Activated CD8-positive, alpha-beta memory T cell treated with anti-CD3 and anti-CD28 coated beads, Interleukin-2, amount 50 U/mL, for 1 hour (primary cell): Measurements from ENCODE around the gene FZD10.

Experiments
- DNase-seq: peaks from one replicate; pipeline ENCODE4 v3.0.0-alpha.2; 2020; ENCODE audit errors: extremely low read depth

Gene FZD10

DNA sequence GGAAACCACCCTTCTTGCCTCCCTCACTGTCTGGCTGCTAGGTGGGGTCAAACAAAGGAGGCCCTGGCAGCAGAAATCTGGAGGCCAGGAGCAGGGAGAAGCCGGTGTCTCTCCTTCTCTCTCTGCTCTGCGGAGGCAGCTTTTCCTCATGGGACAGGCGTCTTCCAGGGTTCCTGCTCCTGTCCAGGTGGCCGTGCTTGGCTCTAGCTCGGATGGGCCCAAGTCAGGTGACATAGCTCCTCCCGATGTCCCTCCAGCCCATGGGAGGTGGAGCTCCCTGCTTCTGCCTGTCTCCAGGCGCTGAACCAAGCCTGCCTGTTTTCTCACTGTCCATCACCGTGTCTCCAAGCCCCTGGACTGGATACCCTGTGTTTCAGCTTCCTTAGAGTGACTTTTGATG is 30.5 kb upstream of the FZD10 start:
- no peak for DNase-seq

DNA sequence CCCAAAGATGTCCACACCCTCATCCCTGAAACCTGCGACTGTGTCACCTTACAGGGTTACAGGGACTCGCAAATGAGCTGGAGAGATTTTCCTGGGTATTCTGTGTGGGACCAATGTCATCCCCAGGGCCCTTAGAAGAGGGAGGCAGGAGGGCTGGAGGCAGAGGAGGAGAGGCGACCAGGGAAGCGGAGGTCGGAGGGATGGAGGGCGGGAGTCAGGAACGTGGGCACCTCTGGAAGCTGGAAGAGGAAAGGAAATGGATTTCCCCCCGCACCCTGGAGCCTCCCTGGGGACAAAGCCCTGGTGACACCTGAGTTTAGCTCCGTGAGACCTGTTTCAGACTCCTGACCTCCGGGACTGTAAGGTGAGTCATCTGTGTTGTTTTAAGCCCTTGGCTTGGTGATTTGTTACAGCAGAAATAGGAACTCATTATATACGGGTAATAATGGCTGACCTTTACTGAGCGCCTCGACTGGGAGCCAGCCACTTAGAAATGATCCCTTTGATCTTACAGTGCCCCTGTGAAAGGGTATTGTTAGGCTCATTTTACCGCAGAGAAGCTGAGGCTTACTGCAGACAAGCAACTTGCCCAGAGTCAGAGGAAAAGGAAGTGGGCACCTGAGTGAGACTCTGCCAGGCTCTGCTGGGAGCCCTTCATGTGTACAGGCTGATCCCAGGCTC is 29.3 kb upstream of the FZD10 start:
- no peak for DNase-seq

- no peak for DNase-seq
Observed at GRCh38 chr12:130133851-130134562, 28.3 kb upstream of the FZD10 start.

DNA sequence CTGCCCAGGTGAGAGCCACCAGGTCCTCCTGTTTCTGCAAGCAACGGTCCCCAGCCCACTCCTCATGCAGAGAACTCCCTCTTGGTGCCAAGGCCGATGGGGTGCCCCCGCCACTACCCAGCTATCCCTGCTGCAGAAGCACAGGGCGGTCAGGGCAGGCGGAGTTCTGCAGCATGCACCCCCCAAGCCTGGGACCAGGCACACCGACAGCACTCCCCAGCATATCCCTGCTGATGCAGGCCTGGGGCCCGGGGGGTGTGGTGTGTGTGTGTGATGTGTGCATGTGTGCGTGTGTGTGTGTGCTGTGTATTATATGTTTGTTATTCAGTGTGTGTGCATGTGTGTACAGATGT is 27.7 kb upstream of the FZD10 start:
- no peak for DNase-seq

GRCh38 chr12:130136509-130137039 is 25.7 kb upstream of the FZD10 start:
- no peak for DNase-seq

GRCh38 chr12:130137040-130138018 is 24.9 kb upstream of the FZD10 start:
- DNase-seq, result no peak

GRCh38 chr12:130138478-130138877 is 23.8 kb upstream of the FZD10 start:
- DNase-seq, result no peak

- no peak for DNase-seq
Observed at GRCh38 chr12:130139567-130140421, 22.5 kb upstream of the FZD10 start.

GRCh38 chr12:130141105-130141504 is 21.2 kb upstream of the FZD10 start:
- no peak for DNase-seq

DNA sequence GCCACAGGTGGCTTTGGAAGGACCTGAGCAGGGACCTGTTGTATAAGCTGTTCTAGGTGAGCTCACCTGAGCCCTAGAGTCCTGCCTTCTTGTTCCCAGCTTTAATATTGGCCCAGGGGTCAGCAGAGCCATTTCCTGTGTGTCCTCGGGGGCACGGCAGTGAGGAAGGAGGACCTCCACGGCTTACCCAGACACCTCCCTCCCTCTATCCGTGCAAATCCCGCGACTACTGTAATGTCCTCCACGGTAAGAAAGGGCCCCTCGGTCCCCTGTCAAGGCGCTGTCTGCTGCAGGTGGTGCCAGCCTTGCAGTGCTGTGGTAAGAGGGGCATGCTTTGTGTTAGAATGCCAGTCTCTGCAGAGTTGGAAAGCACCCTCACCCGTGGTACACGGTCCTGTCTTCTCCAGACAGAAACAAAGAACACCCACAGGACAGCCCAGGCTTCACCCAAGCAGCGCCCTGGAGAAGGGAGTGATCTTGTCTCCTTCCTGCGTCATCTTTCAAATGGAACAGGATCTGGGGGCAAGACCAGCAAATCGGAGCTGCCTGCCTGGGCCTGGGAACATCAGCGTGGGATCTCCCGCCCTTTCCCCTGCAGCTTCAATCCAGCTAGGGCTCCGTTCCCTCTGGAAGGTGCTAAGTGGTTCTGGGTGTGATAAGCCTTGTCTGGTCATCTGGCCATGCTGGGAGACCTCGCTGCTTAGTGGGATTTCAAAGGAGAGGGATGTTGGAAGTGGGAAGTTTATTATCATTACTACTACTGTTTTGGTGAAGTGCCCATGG is 20.2 kb upstream of the FZD10 start:
- no peak for DNase-seq

DNA sequence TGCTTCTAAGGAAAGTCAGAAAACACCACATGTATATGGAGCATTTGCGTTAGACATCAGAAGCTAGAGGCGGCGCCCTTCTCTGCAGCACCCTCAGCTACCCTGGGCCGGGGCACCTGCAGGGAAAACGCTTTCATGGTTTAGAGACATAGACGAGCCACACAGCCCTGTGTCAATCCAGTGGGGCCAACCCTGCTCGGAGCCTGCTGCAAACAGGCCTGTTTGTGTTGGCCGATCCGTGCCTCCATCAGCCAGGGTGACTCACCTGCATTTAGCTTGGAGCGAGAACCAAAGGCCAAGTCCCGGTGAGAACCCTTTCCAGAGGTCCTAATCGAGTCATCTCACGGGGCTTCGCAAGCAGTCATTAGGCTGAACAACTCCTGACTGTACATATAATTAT is 19.5 kb upstream of the FZD10 start:
- DNase-seq, result no peak

DNA sequence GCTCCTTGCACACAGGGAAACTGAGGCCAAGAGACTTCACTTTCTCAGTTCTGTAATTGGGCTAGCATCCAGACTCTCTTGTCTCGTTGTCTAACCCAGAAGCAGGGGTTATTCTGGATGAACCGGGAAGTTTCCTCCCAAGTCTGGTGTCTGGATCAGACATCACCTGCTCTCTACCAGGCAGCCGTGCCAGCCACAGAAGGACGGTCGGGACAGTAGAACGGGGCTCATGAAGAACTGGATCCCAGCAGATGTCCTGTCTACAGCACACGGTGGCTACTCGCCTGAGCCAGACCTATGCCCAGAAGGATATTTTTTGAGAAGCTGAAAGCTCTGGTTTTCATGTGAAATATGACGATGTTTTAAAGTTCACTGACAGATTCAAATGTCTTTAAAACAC is 19.1 kb upstream of the FZD10 start:
- DNase-seq, result no peak

- DNase-seq, result no peak
Observed at GRCh38 chr12:130144256-130144655, 18.0 kb upstream of the FZD10 start.

DNA sequence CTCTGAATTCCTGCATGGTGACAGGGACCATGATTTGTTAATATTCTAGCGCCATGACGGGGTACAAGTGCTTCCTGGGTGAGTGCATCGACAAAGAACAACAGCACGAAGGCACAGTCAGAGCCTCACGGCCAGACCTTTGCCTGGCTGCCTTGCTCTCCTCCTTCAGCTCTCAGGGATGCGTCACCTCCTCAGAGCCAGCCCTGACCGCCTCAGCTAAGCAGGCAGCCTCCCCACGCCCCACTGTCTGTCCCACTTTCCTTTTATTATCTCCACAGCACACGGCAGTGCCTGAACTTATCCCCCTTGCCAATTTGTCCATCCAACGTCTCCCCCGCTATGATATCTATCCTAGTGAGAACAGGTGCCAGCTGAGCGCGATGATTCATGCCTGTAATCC is 16.5 kb upstream of the FZD10 start:
- no peak for DNase-seq

- no peak for DNase-seq
Observed at GRCh38 chr12:130146176-130146931, 15.9 kb upstream of the FZD10 start.

DNA sequence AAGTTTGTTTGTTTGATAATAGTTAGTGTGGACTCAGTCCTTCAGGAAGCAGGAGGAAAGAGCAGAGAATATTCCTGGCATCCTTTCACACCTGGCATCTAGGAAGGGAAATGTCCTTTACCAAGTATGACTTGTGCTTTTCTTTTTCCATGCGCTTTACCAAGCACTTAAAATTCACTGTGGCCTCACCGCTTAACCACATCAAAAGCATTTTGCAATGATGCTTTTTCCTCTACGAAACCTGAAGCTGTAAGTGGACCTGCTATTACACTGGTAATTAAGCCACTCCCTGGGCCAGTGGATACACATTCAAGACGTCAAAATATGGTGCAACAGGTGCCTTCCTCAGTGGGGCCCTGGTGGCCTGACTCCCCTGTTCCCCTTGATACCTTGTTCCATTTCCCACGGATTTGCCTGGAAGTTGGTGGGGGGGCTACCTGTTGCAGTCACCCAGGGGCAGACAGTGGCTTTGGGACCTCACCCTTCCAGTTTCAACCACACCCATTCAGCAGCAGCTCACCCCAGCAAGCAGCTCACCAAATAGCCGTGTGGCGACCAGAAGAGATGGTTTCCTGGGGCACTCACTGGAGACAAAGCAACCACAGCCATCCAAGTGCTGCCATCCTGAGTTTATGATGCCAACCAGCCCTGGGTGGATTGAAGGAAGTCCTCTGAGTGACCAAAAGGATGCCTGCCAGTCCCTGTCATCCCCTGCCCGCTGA is 14.2 kb upstream of the FZD10 start:
- DNase-seq, result no peak

- DNase-seq, result no peak
Observed at GRCh38 chr12:130151846-130152245, 10.4 kb upstream of the FZD10 start.

- no peak for DNase-seq
Observed at GRCh38 chr12:130152386-130152785, 9.9 kb upstream of the FZD10 start.

DNA sequence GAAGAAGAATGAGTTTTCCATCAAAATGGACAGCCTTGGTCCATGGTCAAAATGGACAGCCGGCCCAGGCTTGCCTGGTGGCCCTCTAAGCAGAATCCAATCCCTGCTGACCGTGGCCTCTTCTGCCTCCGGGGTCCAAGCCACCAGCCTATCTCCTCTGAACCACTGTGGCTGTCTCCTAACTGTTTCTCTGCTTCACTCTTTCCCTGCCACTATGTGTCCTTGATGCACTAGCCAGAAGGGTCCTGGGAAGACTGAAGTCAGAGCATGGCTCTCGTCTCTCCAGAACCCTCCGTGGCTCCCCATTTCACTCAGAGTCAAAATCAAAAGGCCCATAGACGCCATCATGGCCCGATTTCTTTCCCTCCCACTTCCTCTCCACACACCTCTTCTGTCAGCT is 8.5 kb upstream of the FZD10 start:
- no peak for DNase-seq
